Measurements from ENCODE around the gene CDK6. TPM values are rescaled to one million over a fixed set of nuclear protein-coding genes. Genes with fewer than 3 reads are reported as not detected.

The CDK6 gene
- total and polyA plus RNA-seq, 9 of the 15 experiments (the other 6 are each of a cell fraction or from before 2014, with no cell fraction given): 7.6 to 109 (median 44.4) TPM

GRCh38 chr7:92763636-92764423, 72.5 kb downstream of the CDK6 start (continued):
- TF ChIP-seq MITF (IDR thresholded peaks at IDR 0.05): peak; percentile 54; the same call in 1 of the 2 replicates
- peak; percentile 89 for TF ChIP-seq JUND (IDR thresholded peaks at IDR 0.05; ENCODE audit: borderline replicate concordance, low read depth, low read length)
- peak; percentile 78; the same call in 2 of the 3 replicates for TF ChIP-seq JUND (tag; IDR thresholded peaks at IDR 0.05; ENCODE audit: borderline replicate concordance, low read depth, low read length)
- no peak for TF ChIP-seq CHD1 (IDR thresholded peaks at IDR 0.05; ENCODE audit: low read length)
- TF ChIP-seq PREB (CRISPR knock-in tag; IDR thresholded peaks at IDR 0.05): no peak
- TF ChIP-seq TAF7 (tag; IDR thresholded peaks at IDR 0.05): no peak
- TF ChIP-seq CEBPG (CRISPR knock-in tag; IDR thresholded peaks at IDR 0.05): no peak
- 0 out of 4 replicates have a peak, but pooled peaks of 1 of the 2 experiments have one; percentile 30 for TF ChIP-seq CEBPG (tag; conservative IDR thresholded peaks at IDR 0.05 in 1 of 2, IDR thresholded peaks at IDR 0.05 in 1 of 2)
- peak; percentile 59; the same call in 1 of the 2 replicates for TF ChIP-seq ZEB2 (IDR thresholded peaks at IDR 0.05)
- TF ChIP-seq ATF1 (CRISPR knock-in tag; IDR thresholded peaks at IDR 0.05): no peak
- TF ChIP-seq ATF1 (tag; IDR thresholded peaks at IDR 0.05): peak; percentile 29; the same call in 1 of the 2 replicates
- no peak for TF ChIP-seq IRF1 (CRISPR knock-in tag; IDR thresholded peaks at IDR 0.05; ENCODE audit: borderline replicate concordance)
- no peak for TF ChIP-seq MEF2A (IDR thresholded peaks at IDR 0.05; ENCODE audit: control insufficient read depth, low read depth, low read length)

Measured in K562 (cell line).